Fibroblast of lung (primary cell): Measurements from ENCODE around the gene ACR. TPM values are rescaled to one million over a fixed set of nuclear protein-coding genes. Genes with fewer than 3 reads are reported as not detected.

Experiments used
- DNase-seq, 2 donors: peaks; one replicate each; pipeline versions ENCODE4 v3.0.0 to v3.0.0-alpha.2; 2010; ENCODE audit warnings: low read depth in 2 of 2
- H2AFZ ChIP-seq: 2 replicates; pipeline ENCODE4 v1.5.1; 2012; ENCODE audit warnings: low read length, control low read depth, inconsistent platforms
- H3K27ac ChIP-seq: 2 replicates; pipeline ENCODE4 v1.5.1; 2011; ENCODE audit warnings: low read length, control low read depth; ENCODE audit not compliant: insufficient read depth
- H3K27me3 ChIP-seq: 2 replicates; pipeline ENCODE4 v1.5.1; 2011; ENCODE audit warnings: mild to moderate bottlenecking, low read length; ENCODE audit not compliant: control insufficient read depth, insufficient read depth
- H3K36me3 ChIP-seq: 2 replicates; pipeline ENCODE4 v1.5.1; 2011; ENCODE audit warnings: low read length; ENCODE audit not compliant: control insufficient read depth, insufficient read depth
- H3K4me1 ChIP-seq: 2 replicates; pipeline ENCODE4 v1.5.1; 2011; ENCODE audit warnings: low read length; ENCODE audit not compliant: control insufficient read depth, insufficient read depth; ENCODE audit errors: extremely low read depth
- H3K4me2 ChIP-seq: 2 replicates; pipeline ENCODE4 v1.5.1; 2011; ENCODE audit warnings: low read length, control low read depth; ENCODE audit not compliant: insufficient read depth; ENCODE audit errors: extremely low read depth
- H3K4me3 ChIP-seq, 4 experiments: fragments of 200-600 bp in 1 of 4; sonication (generic) in 1 of 4; replicated peaks in 1 of 4; 2 replicates each; pipeline ENCODE4 v1.5.1; 2011 to 2016; ENCODE audit warnings: low read length in 4 of 4, low read depth in 3 of 4, mild to moderate bottlenecking in 3 of 4, control low read depth in 2 of 4, inconsistent platforms in 1 of 4, mixed read lengths in 1 of 4; ENCODE audit not compliant: insufficient read depth in 1 of 4; ENCODE audit errors: control extremely low read depth in 1 of 4
- H3K79me2 ChIP-seq: 2 replicates; pipeline ENCODE4 v1.5.1; 2012; ENCODE audit warnings: mild to moderate bottlenecking, low read length, inconsistent platforms; ENCODE audit not compliant: control insufficient read depth, insufficient read depth
- H3K9ac ChIP-seq: 2 replicates; pipeline ENCODE4 v1.5.1; 2011; ENCODE audit warnings: mild to moderate bottlenecking, low read length, control low read depth; ENCODE audit not compliant: insufficient read depth
- H3K9me3 ChIP-seq: 2 replicates; pipeline ENCODE4 v1.5.1; 2012; ENCODE audit warnings: low read depth, low read length; ENCODE audit not compliant: control insufficient read depth, insufficient read depth
- H4K20me1 ChIP-seq: 2 replicates; pipeline ENCODE4 v1.5.1; 2011; ENCODE audit warnings: low read length; ENCODE audit not compliant: control insufficient read depth, insufficient read depth; ENCODE audit errors: extremely low read depth
- EZH2 ChIP-seq: IDR thresholded peaks from 2 replicates; pipeline ENCODE4 v1.5.1; 2012; ENCODE audit warnings: low read length, control low read depth, mild to moderate bottlenecking; ENCODE audit errors: missing control alignments
- polyA plus RNA-seq, 2 donors: library from polyadenylated mRNA; depleted of rRNA in 1 of 2; stranded (reverse) in 1 of 2; unstranded in 1 of 2; fragments of >200 nt; gene quantifications; 2 replicates each; pipeline ENCODE4 v1.2.1, GENCODE V29; 2011 to 2012; ENCODE audit warnings: missing spikeins in 1 of 2
- total RNA-seq: library from RNA; depleted of rRNA; stranded (reverse); fragments of >200 nt; gene quantifications from 2 replicates; pipeline ENCODE4 v1.2.1, GENCODE V29; 2014
- TF ChIP-seq, protein P1 (sequence below), 2 donors: IDR thresholded peaks in 1 of 2; conservative IDR thresholded peaks in 1 of 2; 1 replicate in 1 of 2; 2 replicates in 1 of 2; pipeline ENCODE4 v1.5.1; 2011 to 2012; ENCODE audit warnings: low read length in 2 of 2, control low read depth in 1 of 2, inconsistent platforms in 1 of 2, low read depth in 1 of 2, mild to moderate bottlenecking in 1 of 2

ACR gene
- total and polyA plus RNA-seq, 2 donors (not counting 1 experiment from before 2014, with no cell fraction given) = not detected

DNA sequence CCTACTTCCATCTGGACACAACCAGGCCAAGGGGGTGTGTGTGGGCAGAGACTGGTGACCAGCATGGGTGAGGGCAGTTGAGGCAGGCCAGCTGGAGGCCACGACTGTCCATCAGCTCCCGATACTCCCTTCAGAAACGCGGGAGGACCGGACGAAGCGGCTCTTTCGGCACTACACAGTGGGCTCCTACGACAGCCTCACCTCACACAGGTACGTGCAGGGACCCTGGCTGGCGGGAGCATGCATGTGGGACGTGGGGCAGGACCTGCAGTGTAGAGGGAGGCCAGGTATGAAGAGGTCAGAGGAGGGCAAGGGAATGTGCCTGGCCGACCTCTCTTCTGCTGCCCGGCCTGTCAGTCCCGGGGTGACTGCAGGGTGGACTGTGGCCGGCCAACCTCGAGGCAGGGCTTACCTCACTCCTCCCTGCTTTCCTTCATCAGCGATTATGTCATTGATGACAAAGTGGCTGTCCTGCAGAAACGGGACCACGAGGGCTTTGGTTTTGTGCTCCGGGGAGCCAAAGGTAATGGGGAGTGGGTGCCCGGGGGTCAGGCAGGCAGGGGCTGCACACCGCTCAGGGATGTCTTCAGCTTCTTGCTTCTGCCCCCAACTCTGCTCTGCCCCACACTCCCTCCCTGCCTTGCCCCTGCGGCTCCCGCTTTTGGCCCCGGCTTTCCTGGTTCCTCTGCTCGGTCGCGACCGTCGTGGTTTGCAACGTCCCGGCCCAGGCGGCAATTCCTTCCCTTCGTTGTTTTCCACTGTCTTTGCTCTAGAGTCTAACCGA is 34.1 kb upstream of the ACR start:
- no peaks in the 10 kb centered on the region for H4K20me1 ChIP-seq
- H3K4me2 ChIP-seq = no peak overlapping the region
- H3K79me2 ChIP-seq = no peaks in the 10 kb centered on the region
- H3K27ac ChIP-seq = no peak overlapping the region
- DNase-seq = no peak
- no peak overlapping the region for H3K9ac ChIP-seq
- no peaks in the 10 kb centered on the region for H3K9me3 ChIP-seq
- no peaks in the 10 kb centered on the region for H3K36me3 ChIP-seq
- H3K4me3 ChIP-seq = no peak overlapping the region
- H3K4me1 ChIP-seq = no peaks in the 10 kb centered on the region
- no peak overlapping the region for H2AFZ ChIP-seq
- H3K27me3 ChIP-seq = no peaks in the 10 kb centered on the region
- TF ChIP-seq EZH2 = no peak
- TF ChIP-seq, protein P1, sequence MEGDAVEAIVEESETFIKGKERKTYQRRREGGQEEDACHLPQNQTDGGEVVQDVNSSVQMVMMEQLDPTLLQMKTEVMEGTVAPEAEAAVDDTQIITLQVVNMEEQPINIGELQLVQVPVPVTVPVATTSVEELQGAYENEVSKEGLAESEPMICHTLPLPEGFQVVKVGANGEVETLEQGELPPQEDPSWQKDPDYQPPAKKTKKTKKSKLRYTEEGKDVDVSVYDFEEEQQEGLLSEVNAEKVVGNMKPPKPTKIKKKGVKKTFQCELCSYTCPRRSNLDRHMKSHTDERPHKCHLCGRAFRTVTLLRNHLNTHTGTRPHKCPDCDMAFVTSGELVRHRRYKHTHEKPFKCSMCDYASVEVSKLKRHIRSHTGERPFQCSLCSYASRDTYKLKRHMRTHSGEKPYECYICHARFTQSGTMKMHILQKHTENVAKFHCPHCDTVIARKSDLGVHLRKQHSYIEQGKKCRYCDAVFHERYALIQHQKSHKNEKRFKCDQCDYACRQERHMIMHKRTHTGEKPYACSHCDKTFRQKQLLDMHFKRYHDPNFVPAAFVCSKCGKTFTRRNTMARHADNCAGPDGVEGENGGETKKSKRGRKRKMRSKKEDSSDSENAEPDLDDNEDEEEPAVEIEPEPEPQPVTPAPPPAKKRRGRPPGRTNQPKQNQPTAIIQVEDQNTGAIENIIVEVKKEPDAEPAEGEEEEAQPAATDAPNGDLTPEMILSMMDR (conservative IDR thresholded peaks at IDR 0.05 in 1 of 2, IDR thresholded peaks at IDR 0.05 in 1 of 2; ENCODE audit: low read depth in 1 of 2, low read length in 2 of 2) = no peak

DNA sequence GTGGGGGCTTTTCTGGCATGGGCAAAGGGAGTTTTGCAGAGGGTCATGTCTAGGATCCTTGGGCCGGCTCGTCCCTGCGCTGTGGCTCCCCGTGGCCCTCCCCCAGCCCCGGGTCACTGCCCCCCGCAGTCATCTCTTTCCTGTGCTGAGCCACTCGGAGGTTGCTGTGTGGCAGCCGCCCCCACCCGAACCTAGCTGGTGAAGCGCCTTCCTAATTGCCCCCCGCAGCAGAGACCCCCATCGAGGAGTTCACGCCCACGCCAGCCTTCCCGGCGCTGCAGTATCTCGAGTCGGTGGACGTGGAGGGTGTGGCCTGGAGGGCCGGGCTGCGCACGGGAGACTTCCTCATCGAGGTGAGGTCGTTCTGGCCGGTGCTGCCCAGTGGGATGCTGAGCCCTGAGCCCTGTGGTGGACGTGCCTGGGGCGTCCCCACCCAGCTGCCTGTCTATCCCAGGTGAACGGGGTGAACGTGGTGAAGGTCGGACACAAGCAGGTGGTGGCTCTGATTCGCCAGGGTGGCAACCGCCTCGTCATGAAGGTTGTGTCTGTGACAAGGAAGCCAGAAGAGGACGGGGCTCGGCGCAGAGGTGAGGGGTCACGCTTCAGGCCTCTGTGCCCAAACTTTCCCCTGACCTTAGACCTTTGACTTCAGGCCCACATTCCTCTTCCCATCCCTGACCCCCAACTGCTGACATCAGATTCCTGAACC is 33.3 kb upstream of the ACR start:
- no peak for DNase-seq
- H3K27me3 ChIP-seq = no peaks in the 10 kb centered on the region
- no peak overlapping the region for H3K27ac ChIP-seq
- H3K79me2 ChIP-seq = no peaks in the 10 kb centered on the region
- H3K4me2 ChIP-seq = no peak overlapping the region
- no peak overlapping the region for H3K9ac ChIP-seq
- no peak overlapping the region for H2AFZ ChIP-seq
- no peaks in the 10 kb centered on the region for H3K36me3 ChIP-seq
- no peak overlapping the region for H3K4me3 ChIP-seq
- H3K4me1 ChIP-seq = no peaks in the 10 kb centered on the region
- no peak for TF ChIP-seq EZH2
- TF ChIP-seq, protein P1 (conservative IDR thresholded peaks at IDR 0.05 in 1 of 2, IDR thresholded peaks at IDR 0.05 in 1 of 2; ENCODE audit: low read depth in 1 of 2, low read length in 2 of 2) = no peak
- H3K9me3 ChIP-seq = no peaks in the 10 kb centered on the region
- no peaks in the 10 kb centered on the region for H4K20me1 ChIP-seq

DNA sequence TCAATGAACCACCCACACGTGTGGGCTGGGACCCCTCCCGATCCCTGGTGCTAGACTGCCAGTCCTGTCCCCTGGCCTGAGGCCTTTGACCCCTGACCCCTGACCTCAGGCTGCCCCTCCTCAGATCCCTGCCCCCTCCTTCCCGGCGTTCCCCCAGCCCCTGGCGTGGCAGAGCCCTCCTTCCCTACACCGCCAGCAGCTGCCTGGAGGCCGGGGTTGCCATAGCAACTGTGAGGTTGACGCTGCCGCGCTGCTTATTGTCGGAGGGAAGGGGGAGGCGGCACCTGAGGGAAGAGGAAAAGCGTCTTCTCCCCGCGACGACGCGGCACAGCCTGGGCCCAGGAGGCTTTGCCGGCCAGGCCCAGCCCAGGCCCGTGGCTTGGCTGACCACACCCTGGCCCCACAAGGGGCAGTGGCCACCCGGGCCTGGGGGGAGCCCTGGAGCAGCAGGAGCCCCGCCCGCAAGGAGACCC is 32.7 kb upstream of the ACR start:
- H4K20me1 ChIP-seq = no peaks in the 10 kb centered on the region
- H3K27me3 ChIP-seq = no peaks in the 10 kb centered on the region
- no peak overlapping the region for H3K27ac ChIP-seq
- H3K9me3 ChIP-seq = no peaks in the 10 kb centered on the region
- no peaks in the 10 kb centered on the region for H3K79me2 ChIP-seq
- DNase-seq = peak; percentile 72 to 83
- H2AFZ ChIP-seq = no peak overlapping the region
- H3K36me3 ChIP-seq = no peaks in the 10 kb centered on the region
- H3K4me3 ChIP-seq = no peak overlapping the region
- TF ChIP-seq, protein P1 (conservative IDR thresholded peaks at IDR 0.05 in 1 of 2, IDR thresholded peaks at IDR 0.05 in 1 of 2; ENCODE audit: low read depth in 1 of 2, low read length in 2 of 2) = no peak
- no peak overlapping the region for H3K4me2 ChIP-seq
- no peak overlapping the region for H3K9ac ChIP-seq
- H3K4me1 ChIP-seq = no peaks in the 10 kb centered on the region
